ENCODE results near the gene TRPM1.

DNA sequence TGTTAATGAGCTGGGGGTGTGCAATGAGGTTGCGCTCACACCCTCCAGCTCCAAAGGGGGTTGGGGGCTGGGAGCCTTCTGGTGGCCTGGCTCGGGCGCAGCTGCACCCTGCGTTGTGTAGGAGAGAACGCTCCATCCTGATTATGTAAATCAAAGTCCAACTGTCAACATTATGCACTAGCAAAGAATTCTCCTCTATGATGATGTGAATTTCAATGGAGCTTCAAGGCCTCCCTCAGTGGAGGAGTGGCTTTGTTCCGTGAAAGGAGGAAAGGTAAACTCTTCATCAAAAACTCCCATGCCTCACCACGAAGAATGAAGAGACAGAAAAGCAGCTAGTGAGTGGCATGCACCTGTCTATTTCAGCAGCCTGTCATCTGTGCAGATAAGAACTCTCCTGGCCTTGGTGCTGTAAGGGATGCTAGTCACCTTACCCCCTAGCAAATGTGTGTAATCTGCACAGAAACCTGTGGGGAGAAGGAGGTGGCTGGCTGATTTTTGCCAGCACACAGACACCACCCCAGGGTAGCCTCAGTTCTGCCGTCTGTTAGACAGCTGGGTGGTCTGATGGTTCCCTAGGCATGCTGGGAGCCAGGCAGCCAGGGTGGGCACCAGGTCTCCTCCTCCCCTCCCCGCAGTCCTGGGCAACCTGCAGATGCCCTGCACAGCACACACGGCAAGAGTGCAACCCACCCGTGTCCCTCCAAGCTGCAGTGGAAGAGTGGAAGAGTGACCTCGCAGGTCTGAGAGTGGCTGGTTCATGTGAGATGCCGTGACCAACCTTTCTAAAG is 47.0 kb upstream of the TRPM1 start:
- TF ChIP-seq, protein P1, sequence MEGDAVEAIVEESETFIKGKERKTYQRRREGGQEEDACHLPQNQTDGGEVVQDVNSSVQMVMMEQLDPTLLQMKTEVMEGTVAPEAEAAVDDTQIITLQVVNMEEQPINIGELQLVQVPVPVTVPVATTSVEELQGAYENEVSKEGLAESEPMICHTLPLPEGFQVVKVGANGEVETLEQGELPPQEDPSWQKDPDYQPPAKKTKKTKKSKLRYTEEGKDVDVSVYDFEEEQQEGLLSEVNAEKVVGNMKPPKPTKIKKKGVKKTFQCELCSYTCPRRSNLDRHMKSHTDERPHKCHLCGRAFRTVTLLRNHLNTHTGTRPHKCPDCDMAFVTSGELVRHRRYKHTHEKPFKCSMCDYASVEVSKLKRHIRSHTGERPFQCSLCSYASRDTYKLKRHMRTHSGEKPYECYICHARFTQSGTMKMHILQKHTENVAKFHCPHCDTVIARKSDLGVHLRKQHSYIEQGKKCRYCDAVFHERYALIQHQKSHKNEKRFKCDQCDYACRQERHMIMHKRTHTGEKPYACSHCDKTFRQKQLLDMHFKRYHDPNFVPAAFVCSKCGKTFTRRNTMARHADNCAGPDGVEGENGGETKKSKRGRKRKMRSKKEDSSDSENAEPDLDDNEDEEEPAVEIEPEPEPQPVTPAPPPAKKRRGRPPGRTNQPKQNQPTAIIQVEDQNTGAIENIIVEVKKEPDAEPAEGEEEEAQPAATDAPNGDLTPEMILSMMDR (conservative IDR thresholded peaks at IDR 0.05; ENCODE audit: low read length), result no peak
- TF ChIP-seq EZH2phosphoT487 (IDR thresholded peaks at IDR 0.05; ENCODE audit: borderline replicate concordance, low read depth, low read length), result no peak

Data from OCI-LY7 (cell line).